Karpas-422 (cell line): Measurements from ENCODE around the gene CIROP. TPM values are rescaled to one million over a fixed set of nuclear protein-coding genes. Genes with fewer than 3 reads are reported as not detected.

ENCODE experiments used
- DNase-seq: peaks from one replicate; pipeline ENCODE4 v3.0.0-alpha.2; 2015
- H2AFZ ChIP-seq: fragments of 200-600 bp; sonication (generic); 2 replicates; pipeline ENCODE4 v1.6.1; 2014; ENCODE audit warnings: antibody characterized with exemption, low read length, mixed read lengths
- H3K27ac ChIP-seq: fragments of 200-600 bp; sonication (generic); 2 replicates; pipeline ENCODE4 v1.5.1; 2014; ENCODE audit warnings: mild to moderate bottlenecking, low read length, moderate library complexity
- H3K27me3 ChIP-seq: fragments of 200-600 bp; sonication (generic); 2 replicates; pipeline ENCODE4 v1.6.1; 2014; ENCODE audit warnings: low read length, mixed read lengths
- H3K36me3 ChIP-seq: fragments of 200-600 bp; sonication (generic); 2 replicates; pipeline ENCODE4 v1.6.1; 2014; ENCODE audit warnings: low read length, mixed read lengths; ENCODE audit not compliant: insufficient read depth
- H3K4me1 ChIP-seq: fragments of 200-600 bp; sonication (generic); 2 replicates; pipeline ENCODE4 v1.6.1; 2014; ENCODE audit warnings: mild to moderate bottlenecking, low read length, mixed read lengths
- H3K4me2 ChIP-seq: fragments of 200-600 bp; sonication (generic); 2 replicates; pipeline ENCODE4 v1.6.1; 2014; ENCODE audit warnings: low read length, low read depth, mild to moderate bottlenecking; ENCODE audit not compliant: poor library complexity, severe bottlenecking
- H3K4me3 ChIP-seq: fragments of 200-600 bp; sonication (generic); 2 replicates; pipeline ENCODE4 v1.5.1; 2014; ENCODE audit warnings: mild to moderate bottlenecking, antibody characterized with exemption, low read length, mixed read lengths
- H3K79me2 ChIP-seq: fragments of 200-600 bp; sonication (generic); 2 replicates; pipeline ENCODE4 v1.6.1; 2014; ENCODE audit warnings: mild to moderate bottlenecking, low read length, mixed read lengths
- H3K9ac ChIP-seq: fragments of 200-600 bp; sonication (generic); 2 replicates; pipeline ENCODE4 v1.6.0; 2014; ENCODE audit warnings: low read length
- H3K9me2 ChIP-seq: fragments of 200-600 bp; sonication (generic), shearing (Covaris generic); replicated peaks from 2 replicates; pipeline ENCODE4 v1.6.0; 2014; ENCODE audit warnings: mild to moderate bottlenecking, low read length, moderate library complexity; ENCODE audit not compliant: insufficient read depth
- H3K9me3 ChIP-seq: fragments of 300-700, 200-600 bp; sonication (generic); 2 replicates; pipeline ENCODE4 v1.6.1; 2014; ENCODE audit warnings: low read length, mixed read lengths
- H4K20me1 ChIP-seq: fragments of 200-600 bp; sonication (generic); 2 replicates; pipeline ENCODE4 v1.6.1; 2014; ENCODE audit warnings: mild to moderate bottlenecking, antibody characterized with exemption, low read length, low read depth; ENCODE audit not compliant: insufficient read depth
- total RNA-seq: library from RNA; depleted of rRNA; stranded (reverse); fragments of >200 nt; shearing (Covaris generic); gene quantifications from 2 replicates; pipeline ENCODE4 v1.2.3, GENCODE V29; 2014; ENCODE audit warnings: low replicate concordance

Gene CIROP
- total RNA-seq, 1 experiment from 2014 or later, result not detected

DNA sequence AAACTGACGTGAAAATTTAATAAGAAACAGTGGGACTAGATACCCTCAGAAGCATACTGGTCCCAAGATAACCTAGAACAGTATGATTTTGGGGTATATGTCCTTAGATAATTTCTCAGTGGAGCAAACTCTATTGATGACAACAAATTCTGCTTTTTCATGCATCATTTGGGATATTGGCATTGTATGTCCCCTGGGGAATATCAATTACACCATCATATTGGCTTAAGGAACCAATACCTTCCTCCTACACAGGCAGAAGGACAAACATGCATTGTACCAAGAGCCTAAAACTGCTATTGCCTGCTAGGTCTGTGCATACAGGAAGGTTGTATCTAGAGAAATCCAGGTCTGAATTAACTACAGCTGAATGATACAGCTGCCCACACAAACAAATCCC is 29.9 kb downstream of the CIROP start:
- H3K27ac ChIP-seq, result no peak overlapping the region
- no peak overlapping the region for H3K4me2 ChIP-seq
- DNase-seq, result no peak
- H3K4me3 ChIP-seq, result no peak overlapping the region
- no peaks in the 10 kb centered on the region for H3K9me3 ChIP-seq
- no peak overlapping the region for H3K9ac ChIP-seq
- peaks cover 16% of the 10 kb centered on the region for H3K4me1 ChIP-seq
- peaks cover 47% of the 10 kb centered on the region for H3K36me3 ChIP-seq
- no peaks in the 10 kb centered on the region for H3K27me3 ChIP-seq
- H3K79me2 ChIP-seq, result peaks cover 24% of the 10 kb centered on the region
- H4K20me1 ChIP-seq, result no peaks in the 10 kb centered on the region; the same call in 1 of the 2 replicates
- no peak overlapping the region for H2AFZ ChIP-seq
- no peaks in the 10 kb centered on the region for H3K9me2 ChIP-seq

DNA sequence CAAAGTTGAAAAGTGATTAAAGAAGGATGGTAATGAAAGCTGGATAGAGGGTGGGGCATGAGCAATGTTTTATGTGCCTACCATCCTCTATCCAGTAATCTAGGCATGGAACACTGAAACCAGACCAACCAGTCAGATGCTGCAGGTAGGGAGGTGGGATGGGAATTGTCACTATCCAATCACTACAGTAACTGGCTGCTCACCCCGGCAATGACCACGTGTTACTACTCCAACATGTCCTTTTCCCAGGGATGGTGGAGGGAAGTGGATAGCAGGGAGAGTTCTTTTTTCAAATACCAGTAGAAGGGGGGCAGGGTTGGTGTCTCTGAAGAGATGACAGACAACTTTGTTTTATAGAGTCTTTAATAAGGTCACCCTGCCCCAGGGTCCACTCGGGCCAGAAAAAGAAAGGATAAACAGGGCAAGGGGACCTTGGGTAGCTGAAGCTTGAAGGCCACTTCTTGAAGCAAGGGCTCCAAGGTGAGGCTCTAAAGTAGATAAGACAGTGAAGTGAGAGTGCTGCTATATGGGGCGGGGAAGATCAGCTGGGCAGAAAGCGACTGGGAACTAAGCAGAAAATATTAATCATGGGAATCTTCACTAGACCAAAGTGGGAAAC is 32.8 kb downstream of the CIROP start:
- Histone ChIP-seq H3K9me2 (no peaks in the 10 kb centered on the region), H3K4me3 (peak overlapping the region; percentile 86), H4K20me1 (peaks cover 14% of the 10 kb centered on the region), H2AFZ (no peak overlapping the region), H3K79me2 (peaks cover 47% of the 10 kb centered on the region), H3K27ac (peak overlapping the region; percentile 68), H3K27me3 (no peaks in the 10 kb centered on the region), H3K9ac (peak overlapping the region; percentile 85), H3K36me3 (peaks cover 35% of the 10 kb centered on the region), H3K4me2 (peak overlapping the region; percentile 99), H3K9me3 (no peaks in the 10 kb centered on the region), H3K4me1 (peaks cover 31% of the 10 kb centered on the region)
- DNase-seq, result no peak

GRCh38 chr14:23071244-23071920 is 33.4 kb downstream of the CIROP start:
- H3K79me2 ChIP-seq, result peaks cover 50% of the 10 kb centered on the region
- no peaks in the 10 kb centered on the region for H3K27me3 ChIP-seq
- H3K9ac ChIP-seq, result peak overlapping the region; percentile 85
- peak; percentile 96 for DNase-seq
- no peak overlapping the region for H2AFZ ChIP-seq
- H3K4me1 ChIP-seq, result peaks cover 31% of the 10 kb centered on the region
- H4K20me1 ChIP-seq, result peaks cover 17% of the 10 kb centered on the region
- H3K36me3 ChIP-seq, result peaks cover 35% of the 10 kb centered on the region
- peak overlapping the region; percentile 68 for H3K27ac ChIP-seq
- peak overlapping the region; percentile 86 for H3K4me3 ChIP-seq
- H3K4me2 ChIP-seq, result peak overlapping the region; percentile 99
- no peaks in the 10 kb centered on the region for H3K9me2 ChIP-seq
- no peaks in the 10 kb centered on the region for H3K9me3 ChIP-seq

DNA sequence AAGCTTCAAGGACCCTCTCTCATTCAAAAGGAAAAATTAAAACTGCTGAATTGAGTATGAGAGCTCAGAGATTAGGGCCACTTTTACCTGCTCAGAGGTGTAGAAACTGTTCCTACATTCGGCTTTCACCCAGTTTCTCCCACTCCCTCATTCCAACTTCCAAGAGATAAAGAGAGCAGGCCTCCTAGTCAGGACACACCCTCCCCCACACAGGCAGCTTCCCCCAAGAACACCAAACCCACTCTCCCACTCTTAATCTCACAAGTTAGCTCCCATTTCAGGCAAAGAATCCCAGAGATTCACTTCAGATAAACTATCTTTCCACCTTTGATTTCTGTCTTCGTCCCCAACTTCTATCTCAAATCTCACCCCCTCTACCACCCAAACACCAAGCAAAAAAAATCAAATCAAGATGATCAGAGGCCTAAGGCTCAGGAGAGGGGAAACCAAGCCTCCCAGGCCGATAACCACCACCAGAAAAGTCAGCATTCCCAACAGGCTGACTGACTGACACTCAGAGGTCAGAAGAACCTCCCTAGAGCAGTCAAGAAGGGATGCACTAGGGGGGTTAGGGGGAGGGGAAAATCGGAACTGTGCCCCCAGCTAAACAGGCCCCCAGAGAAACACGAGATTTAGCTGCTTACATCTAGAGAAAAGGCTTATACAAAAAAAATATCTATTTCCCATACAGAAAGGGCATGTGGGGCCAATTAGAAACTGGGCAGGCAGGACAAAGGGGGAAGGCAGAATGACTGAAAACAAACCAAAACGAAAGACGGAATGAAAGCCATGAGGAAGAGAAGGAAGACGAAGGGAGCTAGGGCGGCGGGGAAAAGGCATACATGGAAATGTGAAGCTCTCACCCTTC is 34.3 kb downstream of the CIROP start:
- Histone ChIP-seq H3K9me3 (no peaks in the 10 kb centered on the region), H3K79me2 (peaks cover 53% of the 10 kb centered on the region), H2AFZ (no peak overlapping the region), H3K27ac (peak overlapping the region; percentile 68), H3K36me3 (peaks cover 38% of the 10 kb centered on the region), H3K4me2 (peak overlapping the region; percentile 99), H3K4me1 (peaks cover 31% of the 10 kb centered on the region), H4K20me1 (peaks cover 17% of the 10 kb centered on the region), H3K9me2 (no peaks in the 10 kb centered on the region), H3K4me3 (peak overlapping the region; percentile 86), H3K9ac (peak overlapping the region; percentile 85), H3K27me3 (no peaks in the 10 kb centered on the region)
- DNase-seq, result peak; percentile 71

GRCh38 chr14:23069413-23069806 is 35.4 kb downstream of the CIROP start:
- Histone ChIP-seq H3K79me2 (peaks cover 50% of the 10 kb centered on the region), H3K4me2 (peak overlapping the region; percentile 43), H3K4me3 (peak overlapping the region; percentile 41; the same call in 1 of the 2 replicates), H3K9me2 (no peaks in the 10 kb centered on the region), H4K20me1 (peaks cover 17% of the 10 kb centered on the region), H3K9me3 (no peaks in the 10 kb centered on the region), H3K27ac (no peak overlapping the region; the same call in 1 of the 2 replicates), H2AFZ (no peak overlapping the region), H3K9ac (peak overlapping the region; percentile 53), H3K36me3 (peaks cover 34% of the 10 kb centered on the region), H3K27me3 (no peaks in the 10 kb centered on the region), H3K4me1 (peaks cover 31% of the 10 kb centered on the region)
- no peak for DNase-seq

DNA sequence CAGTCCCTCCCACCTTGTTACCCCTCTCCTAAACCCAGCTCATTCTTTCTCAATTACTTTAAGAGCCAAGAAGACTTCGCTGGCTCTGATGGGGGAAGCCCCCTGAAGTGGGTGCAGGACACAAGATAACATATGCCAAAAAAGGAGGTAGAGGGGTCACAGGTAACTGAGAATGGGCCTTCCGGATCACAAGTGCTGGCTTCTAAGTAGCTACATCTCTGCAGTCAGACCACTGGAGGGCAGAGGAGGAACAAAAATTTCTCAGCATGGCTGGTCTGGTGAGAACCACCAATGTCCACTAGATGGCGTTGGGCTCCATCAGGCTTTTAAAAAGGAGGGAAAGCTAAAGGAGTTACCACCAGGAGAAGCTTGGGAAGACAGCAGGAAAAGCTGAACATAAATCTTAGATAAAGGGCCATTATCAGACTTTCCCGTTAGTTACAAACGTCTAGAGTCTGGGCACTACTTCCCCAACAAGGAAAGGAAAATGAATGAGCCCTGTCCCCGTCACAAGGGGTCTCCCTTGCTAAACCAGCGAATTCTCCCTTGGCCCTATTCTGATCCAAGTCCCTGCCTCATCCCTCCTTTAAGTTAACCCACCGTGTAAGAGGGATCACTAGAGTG is 35.9 kb downstream of the CIROP start:
- peaks cover 31% of the 10 kb centered on the region for H3K4me1 ChIP-seq
- peak overlapping the region; percentile 53; the same call in 1 of the 2 replicates for H3K9ac ChIP-seq
- H4K20me1 ChIP-seq, result peaks cover 17% of the 10 kb centered on the region
- peak; percentile 95 for DNase-seq
- peak overlapping the region; percentile 41; the same call in 1 of the 2 replicates for H3K4me3 ChIP-seq
- H2AFZ ChIP-seq, result no peak overlapping the region
- no peaks in the 10 kb centered on the region for H3K9me3 ChIP-seq
- no peaks in the 10 kb centered on the region for H3K27me3 ChIP-seq
- peaks cover 37% of the 10 kb centered on the region for H3K36me3 ChIP-seq
- H3K4me2 ChIP-seq, result peak overlapping the region; percentile 43
- H3K27ac ChIP-seq, result no peak overlapping the region
- peaks cover 50% of the 10 kb centered on the region for H3K79me2 ChIP-seq
- H3K9me2 ChIP-seq, result no peaks in the 10 kb centered on the region

GRCh38 chr14:23067847-23068788 is 36.7 kb downstream of the CIROP start:
- 0 out of 2 replicates have a peak overlapping the region, but pooled peaks have one; percentile 10 for H3K9ac ChIP-seq
- peaks cover 31% of the 10 kb centered on the region for H3K4me1 ChIP-seq
- no peak for DNase-seq
- no peak overlapping the region for H3K27ac ChIP-seq
- peak overlapping the region; percentile 43 for H3K4me2 ChIP-seq
- peaks cover 17% of the 10 kb centered on the region for H4K20me1 ChIP-seq
- H3K9me3 ChIP-seq, result no peaks in the 10 kb centered on the region
- H3K9me2 ChIP-seq, result no peaks in the 10 kb centered on the region
- no peak overlapping the region for H3K4me3 ChIP-seq
- peaks cover 45% of the 10 kb centered on the region for H3K36me3 ChIP-seq
- peaks cover 50% of the 10 kb centered on the region for H3K79me2 ChIP-seq
- no peak overlapping the region for H2AFZ ChIP-seq
- no peaks in the 10 kb centered on the region for H3K27me3 ChIP-seq
